Activated T-cell treated with anti-CD3 and anti-CD28 coated beads, Interleukin-2, amount 50 U/mL, for 72 hours (primary cell): Measurements from ENCODE around the gene CNOT6. TPM values are rescaled to one million over a fixed set of nuclear protein-coding genes. Genes with fewer than 3 reads are reported as not detected.

Experiments used
- ATAC-seq, 2 donors: fragments of 150-1000 bp; cut with Tn5 transposase; replicated peaks in 1 of 2; 2 replicates each; pipeline ENCODE4 v1.10.0; 2021; ENCODE audit warnings: moderate library complexity in 2 of 2, mild to moderate bottlenecking in 1 of 2
- DNase-seq, 2 donors: peaks; one replicate each; pipeline ENCODE4 v3.0.0; 2021 to 2022; ENCODE audit warnings: mixed read lengths in 1 of 2
- H3K27ac Mint-ChIP-seq: one replicate; pipeline ENCODE4 v1.8.0; 2022; ENCODE audit warnings: mild to moderate bottlenecking, moderate library complexity, mixed read lengths
- H3K27me3 Mint-ChIP-seq: one replicate; pipeline ENCODE4 v1.8.0; 2022; ENCODE audit warnings: low read depth, mixed read lengths
- H3K36me3 Mint-ChIP-seq, 2 donors: one replicate each; pipeline ENCODE4 v1.8.0; 2022; ENCODE audit warnings: mixed read lengths in 2 of 2, mild to moderate bottlenecking in 1 of 2; ENCODE audit not compliant: insufficient read depth in 2 of 2
- H3K4me1 Mint-ChIP-seq: one replicate; pipeline ENCODE4 v1.8.0; 2022; ENCODE audit warnings: low read depth, mixed read lengths
- H3K4me3 Mint-ChIP-seq, 2 donors: one replicate each; pipeline ENCODE4 v1.8.0; 2022; ENCODE audit warnings: mild to moderate bottlenecking in 2 of 2, mixed read lengths in 2 of 2, moderate library complexity in 2 of 2
- H3K9me3 Mint-ChIP-seq, 2 donors: one replicate each; pipeline ENCODE4 v1.8.0; 2022; ENCODE audit warnings: mixed read lengths in 2 of 2
- total RNA-seq, 2 donors: library from RNA; stranded (reverse); gene quantifications; one replicate each; pipeline ENCODE4 v1.2.3, GENCODE V29; 2022

CNOT6 gene
- total RNA-seq, 2 donors from 2014 or later = 34.0 to 34.3 TPM

GRCh38 chr5:180618829-180619562 lies 124.8 kb downstream of the CNOT6 start:
- Mint-ChIP-seq H3K9me3 (no peaks in the 10 kb centered on the region), H3K27ac (no peak overlapping the region), H3K4me3 (peak overlapping the region in 1 of 2 donors; percentile 52), H3K36me3 (no peaks in the 10 kb centered on the region), H3K27me3 (no peaks in the 10 kb centered on the region), H3K4me1 (peaks cover 5% of the 10 kb centered on the region)
- ATAC-seq (peak; percentile 78 to 82), DNase-seq (peak; percentile 37 to 57)

GRCh38 chr5:180619563-180619915 lies 125.4 kb downstream of the CNOT6 start:
- Mint-ChIP-seq H3K36me3 (no peaks in the 10 kb centered on the region), H3K27me3 (no peaks in the 10 kb centered on the region), H3K4me3 (peak overlapping the region in 1 of 2 donors; percentile 49), H3K9me3 (no peaks in the 10 kb centered on the region), H3K27ac (no peak overlapping the region), H3K4me1 (peaks cover 6% of the 10 kb centered on the region)
- DNase-seq (no peak), ATAC-seq (no peak)

GRCh38 chr5:180620014-180620413 lies 125.8 kb downstream of the CNOT6 start:
- peaks cover 6% of the 10 kb centered on the region for H3K4me1 Mint-ChIP-seq
- no peaks in the 10 kb centered on the region for H3K36me3 Mint-ChIP-seq
- no peak overlapping the region for H3K4me3 Mint-ChIP-seq
- no peak overlapping the region for H3K27ac Mint-ChIP-seq
- no peaks in the 10 kb centered on the region for H3K27me3 Mint-ChIP-seq
- no peaks in the 10 kb centered on the region for H3K9me3 Mint-ChIP-seq
- DNase-seq (no peak), ATAC-seq (no peak)

- Mint-ChIP-seq H3K4me1 (peaks cover 6% of the 10 kb centered on the region), H3K27me3 (no peaks in the 10 kb centered on the region), H3K36me3 (no peaks in the 10 kb centered on the region), H3K9me3 (no peaks in the 10 kb centered on the region), H3K27ac (no peak overlapping the region), H3K4me3 (no peak overlapping the region)
- ATAC-seq (no peak), DNase-seq (no peak)
Measured at GRCh38 chr5:180621311-180621710, 127.1 kb downstream of the CNOT6 start.

GRCh38 chr5:180622910-180623309 lies 128.7 kb downstream of the CNOT6 start:
- DNase-seq (no peak), ATAC-seq (no peak)
- no peaks in the 10 kb centered on the region for H3K9me3 Mint-ChIP-seq
- H3K27ac Mint-ChIP-seq = no peak overlapping the region
- H3K36me3 Mint-ChIP-seq = no peaks in the 10 kb centered on the region
- H3K4me1 Mint-ChIP-seq = peaks cover 6% of the 10 kb centered on the region
- no peaks in the 10 kb centered on the region for H3K27me3 Mint-ChIP-seq
- H3K4me3 Mint-ChIP-seq = no peak overlapping the region

- Mint-ChIP-seq H3K27me3 (no peaks in the 10 kb centered on the region), H3K36me3 (no peaks in the 10 kb centered on the region), H3K9me3 (no peaks in the 10 kb centered on the region), H3K27ac (no peak overlapping the region), H3K4me1 (peaks cover 6% of the 10 kb centered on the region), H3K4me3 (no peak overlapping the region)
- no peak for DNase-seq
- no peak for ATAC-seq
Measured at GRCh38 chr5:180623411-180623834, 129.2 kb downstream of the CNOT6 start.

GRCh38 chr5:180623844-180624243 lies 129.7 kb downstream of the CNOT6 start:
- H3K27me3 Mint-ChIP-seq = no peaks in the 10 kb centered on the region
- ATAC-seq = no peak
- H3K9me3 Mint-ChIP-seq = no peaks in the 10 kb centered on the region
- no peak for DNase-seq
- no peak overlapping the region for H3K27ac Mint-ChIP-seq
- no peaks in the 10 kb centered on the region for H3K36me3 Mint-ChIP-seq
- H3K4me3 Mint-ChIP-seq = no peak overlapping the region
- H3K4me1 Mint-ChIP-seq = peaks cover 6% of the 10 kb centered on the region

GRCh38 chr5:180624587-180624986 lies 130.4 kb downstream of the CNOT6 start:
- Mint-ChIP-seq H3K9me3 (no peaks in the 10 kb centered on the region), H3K27ac (peak overlapping the region; percentile 10), H3K4me1 (peaks cover 6% of the 10 kb centered on the region), H3K36me3 (no peaks in the 10 kb centered on the region), H3K4me3 (no peak overlapping the region), H3K27me3 (no peaks in the 10 kb centered on the region)
- ATAC-seq (no peak), DNase-seq (no peak)

- H3K36me3 Mint-ChIP-seq = no peaks in the 10 kb centered on the region
- no peaks in the 10 kb centered on the region for H3K27me3 Mint-ChIP-seq
- ATAC-seq (no peak), DNase-seq (no peak)
- H3K4me3 Mint-ChIP-seq = no peak overlapping the region
- peaks cover 6% of the 10 kb centered on the region for H3K4me1 Mint-ChIP-seq
- no peak overlapping the region for H3K27ac Mint-ChIP-seq
- H3K9me3 Mint-ChIP-seq = no peaks in the 10 kb centered on the region
Measured at GRCh38 chr5:180625125-180625790, 131.1 kb downstream of the CNOT6 start.

- Mint-ChIP-seq H3K4me3 (no peak overlapping the region), H3K36me3 (no peaks in the 10 kb centered on the region), H3K27me3 (no peaks in the 10 kb centered on the region), H3K9me3 (no peaks in the 10 kb centered on the region), H3K4me1 (peaks cover 6% of the 10 kb centered on the region), H3K27ac (no peak overlapping the region)
- DNase-seq (no peak), ATAC-seq (no peak)
Measured at GRCh38 chr5:180625791-180626660, 131.8 kb downstream of the CNOT6 start.

- Mint-ChIP-seq H3K27ac (no peak overlapping the region), H3K36me3 (no peaks in the 10 kb centered on the region), H3K4me3 (no peak overlapping the region), H3K27me3 (no peaks in the 10 kb centered on the region), H3K9me3 (no peaks in the 10 kb centered on the region), H3K4me1 (peaks cover 6% of the 10 kb centered on the region)
- DNase-seq (no peak), ATAC-seq (no peak)
Measured at GRCh38 chr5:180626661-180627385, 132.6 kb downstream of the CNOT6 start.

- Mint-ChIP-seq H3K27ac (no peak overlapping the region), H3K9me3 (no peaks in the 10 kb centered on the region), H3K27me3 (no peaks in the 10 kb centered on the region), H3K4me3 (no peak overlapping the region), H3K36me3 (no peaks in the 10 kb centered on the region), H3K4me1 (peaks cover 6% of the 10 kb centered on the region)
- ATAC-seq = no peak
- no peak for DNase-seq
Measured at GRCh38 chr5:180627386-180628120, 133.4 kb downstream of the CNOT6 start.
